ENCODE results near the gene CRELD2.

CRELD2 gene

DNA sequence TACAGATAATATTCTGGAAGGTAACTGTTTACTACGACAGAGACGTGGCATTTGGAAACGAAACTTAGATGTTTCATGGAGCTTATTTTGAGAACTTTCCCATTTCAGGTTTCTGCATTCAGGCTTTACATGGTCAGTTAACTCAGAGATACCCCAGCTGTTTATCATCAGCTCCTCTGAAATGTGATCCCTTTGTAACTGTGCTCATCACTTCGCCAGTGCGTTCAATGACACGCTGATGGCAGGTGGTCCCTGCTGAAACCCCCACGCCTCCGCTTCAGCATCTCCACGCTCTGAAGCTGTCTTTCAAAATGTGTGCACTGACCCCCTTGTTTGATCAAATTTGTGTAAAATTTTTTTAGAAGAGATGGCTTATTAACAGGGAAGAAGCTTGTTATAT, 30.7 kb upstream of the CRELD2 start:
- DNase-seq, result no peak

DNA sequence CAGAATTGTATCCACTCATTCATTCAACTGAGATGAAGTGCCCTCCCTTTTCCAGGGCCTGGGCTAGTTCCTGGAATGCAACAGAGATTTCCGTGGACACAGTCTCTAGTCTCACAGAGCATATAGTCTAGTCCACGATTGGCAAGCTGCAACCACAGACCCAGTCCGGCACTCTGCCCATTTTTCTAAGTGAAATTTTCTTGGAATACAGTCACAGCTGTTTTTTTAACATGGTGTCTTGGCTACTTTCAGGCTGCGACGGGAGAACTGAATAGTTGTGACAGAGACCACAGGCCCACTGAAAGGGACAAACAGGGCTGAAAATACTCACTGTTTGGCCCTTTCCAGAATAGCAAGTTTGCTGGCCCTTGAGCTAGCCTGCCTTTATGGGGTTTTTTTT, 29.4 kb upstream of the CRELD2 start:
- no peak for DNase-seq

DNA sequence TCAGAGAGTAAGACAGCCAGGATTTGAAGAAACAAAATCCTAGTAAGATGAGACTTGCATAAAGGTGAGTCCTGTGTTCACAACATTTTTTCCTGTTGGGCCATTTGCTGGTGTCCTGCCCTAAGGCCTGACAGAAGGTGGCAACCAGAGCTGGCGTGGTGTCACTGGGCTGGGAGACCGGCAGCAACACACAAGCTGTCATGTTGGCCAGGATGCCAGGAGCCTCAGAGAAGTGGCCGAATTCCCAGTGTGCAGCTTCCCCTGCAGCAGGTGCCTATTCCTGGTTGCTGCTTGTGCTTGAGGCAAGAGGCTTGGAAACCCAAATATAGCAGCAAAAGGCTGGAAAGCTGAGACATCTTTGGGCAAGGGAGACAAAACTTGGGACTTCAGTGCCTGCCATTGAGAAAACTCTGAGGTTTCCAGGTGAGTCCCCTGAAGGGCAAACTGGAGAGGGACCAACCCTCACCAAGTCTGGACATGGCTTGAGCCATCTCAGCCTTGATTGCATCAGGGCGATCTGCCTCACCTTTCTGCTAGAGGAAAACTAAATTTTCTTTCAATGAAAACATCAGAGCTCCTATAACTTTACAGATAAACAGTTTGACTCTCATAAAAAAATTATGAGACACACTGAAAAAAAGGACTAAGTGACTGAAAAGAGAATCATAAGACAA, 26.1 kb upstream of the CRELD2 start:
- DNase-seq, result no peak

DNA sequence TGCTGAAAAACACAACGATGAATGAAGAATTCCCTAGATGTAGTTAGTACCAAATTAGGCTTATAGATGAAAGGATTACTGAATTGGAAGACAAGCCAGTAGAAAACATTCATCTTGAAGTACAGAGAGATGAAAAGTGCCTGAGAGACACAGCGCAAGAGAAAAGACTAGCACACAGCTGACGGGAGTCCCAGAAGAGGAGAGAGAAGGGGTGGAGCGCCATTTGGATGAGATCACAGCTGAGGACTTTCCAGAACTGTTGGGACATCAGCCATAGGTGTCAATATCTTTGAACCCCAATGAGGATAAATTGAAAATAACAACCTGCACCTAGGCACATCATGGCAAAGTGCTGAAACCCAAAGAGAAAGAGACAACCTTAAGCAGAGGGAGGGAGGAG, 25.4 kb upstream of the CRELD2 start:
- no peak for DNase-seq

DNA sequence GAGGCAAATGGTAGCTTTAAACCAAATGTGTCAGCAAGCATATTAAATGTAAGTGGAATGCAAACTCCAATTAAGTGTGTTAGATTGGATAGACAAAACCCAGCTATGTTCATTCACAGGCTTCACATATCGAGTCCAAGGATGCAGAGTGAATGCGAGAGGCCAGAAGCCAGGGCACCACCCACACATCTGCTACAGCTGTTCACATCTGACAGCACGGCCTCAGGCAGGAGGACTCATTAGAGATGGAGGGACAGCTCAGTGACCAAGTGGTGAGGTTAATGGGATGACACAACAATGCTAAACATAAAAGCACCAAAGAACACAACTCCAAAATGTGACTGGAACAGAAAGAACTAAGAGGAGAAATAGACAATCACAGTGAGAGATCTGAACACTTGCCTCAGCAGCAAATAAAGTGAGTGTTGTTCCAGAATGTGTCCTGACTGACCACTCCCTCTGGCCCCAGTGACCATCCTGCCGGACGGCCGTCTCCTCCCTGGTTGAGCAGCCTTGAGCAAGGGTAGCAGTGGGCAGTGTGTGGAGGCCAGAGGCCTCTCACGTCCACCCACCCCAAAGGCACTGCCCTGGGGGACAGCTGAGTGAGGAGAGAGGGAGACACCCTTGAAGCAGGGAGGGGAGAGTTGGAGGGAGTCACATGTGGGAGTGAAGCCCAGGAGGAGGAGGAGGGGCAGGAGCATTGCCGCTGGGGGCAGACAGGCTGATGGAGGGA, 23.9 kb upstream of the CRELD2 start:
- DNase-seq, result no peak

DNA sequence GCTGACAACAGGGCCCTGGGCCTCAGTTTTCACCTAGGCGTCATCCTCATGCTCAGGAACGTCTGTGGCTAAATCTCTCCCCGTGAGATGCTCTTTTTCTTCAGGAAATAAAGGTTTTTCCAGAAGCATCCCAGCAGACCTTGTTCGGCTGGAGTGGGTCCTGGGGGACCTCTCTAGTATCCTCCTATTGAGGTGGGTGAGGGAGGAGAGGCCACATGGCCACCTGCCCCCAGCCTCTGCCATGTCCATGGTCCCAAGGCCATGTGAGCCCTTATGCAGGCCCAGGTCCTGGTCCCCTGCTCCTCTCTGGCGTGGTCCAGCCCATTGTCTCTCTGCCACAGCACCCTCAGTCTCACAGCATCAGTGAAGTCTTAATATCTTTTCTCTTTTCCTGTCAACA, 22.2 kb upstream of the CRELD2 start:
- DNase-seq, result no peak

DNA sequence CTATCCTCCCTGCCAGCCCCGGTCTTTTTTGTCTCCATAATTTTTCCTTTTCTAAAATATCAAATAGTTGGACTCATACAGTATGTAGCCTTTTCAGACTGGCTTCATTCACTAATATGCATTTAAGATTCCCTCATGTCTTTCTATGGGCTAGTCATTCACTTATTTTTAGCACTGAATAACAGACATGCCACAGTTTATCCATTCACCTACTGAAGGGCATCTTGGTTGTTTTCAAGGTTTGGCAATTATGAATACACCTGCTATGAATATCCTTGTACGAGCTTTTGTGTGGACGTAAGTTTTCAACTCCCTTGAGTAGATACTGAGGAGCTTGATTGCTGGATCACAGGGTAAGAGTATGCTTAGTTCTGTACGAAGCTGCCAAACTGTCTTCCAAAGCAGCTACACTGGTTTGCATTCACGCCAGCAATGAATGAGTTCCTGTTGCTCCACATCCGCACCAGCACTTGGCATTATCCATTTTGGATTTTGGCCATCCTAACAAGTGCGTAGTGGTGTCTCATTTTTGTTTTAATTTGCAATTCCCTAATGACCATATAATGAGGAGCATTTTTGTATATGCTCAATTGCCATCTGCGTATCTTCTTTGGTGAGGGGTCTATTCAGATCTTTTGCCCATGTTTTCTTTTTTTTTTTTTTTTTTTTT, 21.3 kb upstream of the CRELD2 start:
- no peak for DNase-seq

DNA sequence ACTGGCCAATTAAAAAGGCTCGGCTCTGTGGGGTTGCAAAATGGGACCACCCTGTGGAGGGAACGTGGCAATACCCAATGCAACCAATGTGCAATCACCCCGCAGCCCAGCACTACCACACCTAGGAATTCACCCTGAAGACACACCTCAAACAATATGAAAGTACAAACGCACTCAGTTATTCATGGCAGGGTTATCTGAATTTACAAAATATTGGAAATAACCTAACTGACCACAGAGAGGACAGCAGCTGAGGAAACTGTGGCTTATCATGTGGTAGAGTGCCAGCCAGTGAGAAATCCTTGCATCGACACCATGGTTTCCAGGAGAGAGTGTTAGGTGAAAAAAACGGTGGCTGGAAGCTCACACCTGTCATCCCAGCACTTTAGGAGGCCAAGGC, 18.9 kb upstream of the CRELD2 start:
- no peak for DNase-seq

DNA sequence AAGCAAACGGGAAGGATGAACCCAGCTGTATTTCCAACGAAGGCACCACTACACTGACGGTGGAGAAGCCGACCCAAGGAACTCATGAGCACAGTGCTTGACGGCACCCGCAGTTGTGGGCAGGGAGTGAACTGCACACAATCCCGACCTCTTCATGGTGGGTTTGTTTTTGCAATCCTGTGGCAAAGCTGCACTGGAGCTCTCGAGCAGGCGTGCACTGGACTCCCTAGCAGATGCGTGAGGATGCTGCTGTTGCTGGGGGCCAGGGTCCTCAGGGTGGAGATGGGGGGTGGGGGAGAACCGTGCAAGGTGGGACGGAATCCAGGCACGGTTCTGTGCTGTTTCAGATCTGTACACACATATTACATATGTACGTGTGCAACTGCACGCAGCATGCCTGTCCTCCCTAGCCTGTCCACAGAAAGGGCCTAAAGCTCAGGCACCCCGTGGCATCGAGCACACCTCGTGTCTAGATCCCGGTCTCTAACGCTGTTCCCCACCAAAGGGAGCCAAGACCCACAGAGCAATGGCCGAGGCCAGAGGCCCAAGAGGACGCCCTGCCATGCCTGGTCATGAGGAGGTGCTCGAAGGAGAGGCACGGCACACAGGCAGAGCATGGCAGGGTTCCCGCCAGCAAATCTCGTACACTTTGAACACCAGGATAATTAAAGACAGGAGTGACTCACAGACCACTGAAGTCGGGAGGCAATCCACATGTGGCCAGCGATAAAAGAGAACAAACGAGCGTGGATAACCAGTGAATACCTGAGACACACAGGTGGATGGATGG, 17.8 kb upstream of the CRELD2 start:
- DNase-seq, result no peak

DNA sequence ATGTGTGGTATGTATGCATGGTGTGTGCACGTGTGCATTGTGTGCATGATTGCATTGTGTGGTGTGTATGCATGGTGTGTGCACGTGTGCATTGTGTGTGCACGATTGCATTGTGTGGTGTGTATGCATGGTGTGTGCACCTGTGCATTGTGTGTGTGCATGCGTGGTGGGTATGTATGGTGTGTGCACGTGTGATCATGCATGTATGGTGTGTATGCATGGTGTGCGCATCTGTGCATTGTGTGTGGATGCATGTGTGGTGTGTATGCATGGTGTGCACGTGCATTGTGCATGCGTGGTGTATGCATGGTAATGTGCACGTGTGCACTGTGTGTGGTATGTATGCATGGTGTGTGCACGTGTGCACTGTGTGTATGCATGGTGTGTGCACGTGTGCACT, 17.0 kb upstream of the CRELD2 start:
- no peak for DNase-seq

DNA sequence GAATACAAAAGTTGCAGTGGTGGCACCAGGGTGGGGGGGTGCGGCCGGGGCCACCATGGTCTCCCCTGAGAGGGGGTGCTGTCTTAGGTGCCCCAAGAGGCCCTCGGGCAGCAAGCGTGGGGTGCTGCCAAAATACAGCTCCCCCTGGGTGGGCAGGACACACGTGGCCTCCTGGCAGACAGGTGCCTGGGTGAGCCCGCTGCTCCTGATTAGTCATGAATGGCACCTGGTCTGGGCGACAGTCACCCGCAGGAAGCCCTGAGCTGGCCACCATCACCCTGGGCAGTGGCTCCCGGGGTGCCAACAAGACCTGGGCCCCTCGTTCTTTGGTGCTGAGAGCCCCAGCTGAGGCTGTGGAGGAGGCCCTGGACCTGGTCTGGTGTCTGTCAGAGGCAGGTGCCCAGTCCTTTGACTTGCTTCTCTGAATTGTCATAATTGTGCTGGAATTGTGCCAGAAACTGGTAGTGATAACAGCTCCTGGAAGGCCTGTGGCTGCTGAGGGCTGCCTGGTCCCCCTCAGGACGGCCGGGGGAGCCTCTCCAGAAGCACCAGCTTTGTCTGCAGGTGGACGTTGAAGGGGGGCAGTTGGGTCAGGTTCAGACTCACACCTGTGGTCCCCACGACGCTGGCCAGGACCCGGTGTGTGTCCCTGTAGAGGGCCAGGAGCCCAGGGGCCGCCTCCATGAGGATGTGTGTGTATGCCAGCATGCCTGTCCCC, 15.0 kb upstream of the CRELD2 start:
- peak; percentile 78 for DNase-seq

DNA sequence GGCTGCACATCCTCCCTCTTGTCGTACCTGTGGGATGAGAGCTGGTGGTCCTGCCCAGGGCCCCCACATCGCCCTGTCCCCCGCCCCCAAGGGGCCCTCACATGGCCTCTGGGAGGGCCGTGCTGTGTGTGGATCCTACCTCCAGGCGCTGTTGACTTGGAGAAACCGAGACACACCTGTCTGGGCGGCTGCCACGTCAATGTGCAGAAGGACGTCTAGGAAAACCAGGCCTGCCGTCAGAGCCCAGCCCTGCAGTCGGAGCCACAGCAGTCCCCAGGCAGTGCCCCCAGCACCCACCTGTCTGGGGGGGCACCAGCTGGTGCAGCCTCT, 14.4 kb upstream of the CRELD2 start:
- DNase-seq, result no peak

DNA sequence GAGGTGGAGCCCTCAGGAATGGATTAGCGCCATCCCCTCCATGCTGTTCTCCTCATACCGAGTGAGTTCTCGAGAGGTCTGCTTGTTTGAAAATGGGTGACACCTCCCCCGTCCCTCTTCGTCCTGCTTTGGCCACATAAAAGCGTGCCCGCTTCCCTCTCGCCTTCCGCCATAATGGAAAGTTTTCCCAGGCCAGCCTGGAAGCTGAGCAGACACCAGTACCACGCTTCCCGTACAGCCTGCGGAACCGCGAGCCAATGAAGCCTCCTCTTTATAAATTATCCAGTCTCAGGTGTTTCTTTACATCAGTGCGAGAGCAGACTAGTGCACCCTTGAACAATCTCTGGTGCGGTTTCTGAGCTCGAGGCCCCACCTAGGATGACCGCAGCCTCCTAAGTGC, 13.0 kb upstream of the CRELD2 start:
- DNase-seq, result no peak

DNA sequence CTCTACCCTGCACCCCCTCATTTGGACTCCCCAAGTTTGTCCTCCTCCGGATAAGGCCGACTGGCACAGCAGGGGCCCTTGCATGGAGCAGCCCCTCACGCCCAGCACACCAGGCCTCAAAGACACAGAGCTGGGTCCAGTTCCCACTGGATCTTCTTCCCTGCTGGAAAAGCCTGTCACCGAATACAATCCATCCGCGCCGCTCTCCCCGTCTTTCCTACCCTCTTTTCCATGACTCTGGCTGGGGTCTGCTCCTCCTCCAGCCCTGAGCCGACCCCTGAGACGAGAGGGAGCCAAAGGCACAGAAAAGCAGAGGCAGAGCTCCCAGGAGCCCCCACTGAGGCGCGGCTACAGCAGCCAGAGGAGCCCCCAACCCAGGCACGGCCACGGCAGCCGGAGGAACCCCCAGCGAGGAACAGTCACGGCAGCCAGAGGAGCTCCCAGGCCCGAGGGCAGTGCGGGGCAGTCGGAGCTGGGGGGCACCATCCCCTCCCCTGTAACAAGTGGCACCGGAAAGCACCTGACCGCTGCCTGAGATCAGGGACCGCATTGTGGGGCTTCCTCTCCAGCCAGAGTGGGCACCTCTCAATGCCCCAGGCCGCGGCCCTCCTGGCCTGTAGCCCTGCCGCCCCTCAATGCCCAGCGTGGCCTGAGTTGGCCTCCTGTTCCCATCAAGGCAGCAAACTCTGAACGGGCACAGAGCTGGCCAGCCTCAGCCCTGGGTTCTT, 12.2 kb upstream of the CRELD2 start:
- no peak for DNase-seq

DNA sequence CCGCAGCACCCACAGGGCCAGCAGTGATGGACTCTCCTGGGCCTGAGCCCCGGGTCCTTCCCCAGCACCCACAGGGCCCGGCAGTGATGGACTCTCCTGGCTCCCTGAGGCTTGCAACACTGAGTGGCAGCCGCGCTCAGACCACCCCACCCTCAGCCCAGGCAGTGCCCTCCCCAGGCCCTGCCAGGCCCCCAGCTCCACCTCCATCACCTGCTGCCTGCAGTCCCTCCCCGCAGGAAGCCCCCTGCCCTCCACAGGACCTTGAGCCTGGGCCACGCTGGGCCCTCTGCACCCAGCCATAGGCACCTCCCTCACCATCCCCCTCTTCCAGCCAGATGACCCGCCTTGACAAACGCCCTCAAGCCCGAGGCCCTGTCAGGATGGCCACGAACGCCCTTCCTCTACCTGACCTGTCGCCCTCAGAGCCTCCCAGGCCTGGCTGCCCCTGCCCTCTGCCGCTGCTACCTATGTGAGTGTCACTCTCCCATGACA, 11.6 kb upstream of the CRELD2 start:
- no peak for DNase-seq

DNA sequence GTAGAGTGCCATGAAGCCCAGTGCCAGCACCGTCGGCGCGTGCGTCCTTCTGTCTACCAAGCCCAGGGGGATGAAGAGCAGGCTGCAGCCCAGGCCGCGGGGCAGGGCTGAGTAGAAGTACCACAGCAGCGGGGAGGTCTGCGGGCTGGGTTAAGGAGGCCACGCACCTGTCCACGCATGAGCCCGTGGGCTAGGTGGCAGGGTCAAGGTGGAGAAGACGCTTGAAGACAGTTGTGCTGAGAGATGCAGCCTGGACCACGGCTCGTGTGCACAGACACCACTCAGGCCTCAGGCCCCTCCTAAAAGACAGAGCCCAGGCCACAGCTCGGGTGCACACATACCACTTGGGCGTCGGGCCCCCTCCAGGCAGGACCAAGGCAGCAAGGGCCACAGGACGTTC, 10.6 kb upstream of the CRELD2 start:
- no peak for DNase-seq

DNA sequence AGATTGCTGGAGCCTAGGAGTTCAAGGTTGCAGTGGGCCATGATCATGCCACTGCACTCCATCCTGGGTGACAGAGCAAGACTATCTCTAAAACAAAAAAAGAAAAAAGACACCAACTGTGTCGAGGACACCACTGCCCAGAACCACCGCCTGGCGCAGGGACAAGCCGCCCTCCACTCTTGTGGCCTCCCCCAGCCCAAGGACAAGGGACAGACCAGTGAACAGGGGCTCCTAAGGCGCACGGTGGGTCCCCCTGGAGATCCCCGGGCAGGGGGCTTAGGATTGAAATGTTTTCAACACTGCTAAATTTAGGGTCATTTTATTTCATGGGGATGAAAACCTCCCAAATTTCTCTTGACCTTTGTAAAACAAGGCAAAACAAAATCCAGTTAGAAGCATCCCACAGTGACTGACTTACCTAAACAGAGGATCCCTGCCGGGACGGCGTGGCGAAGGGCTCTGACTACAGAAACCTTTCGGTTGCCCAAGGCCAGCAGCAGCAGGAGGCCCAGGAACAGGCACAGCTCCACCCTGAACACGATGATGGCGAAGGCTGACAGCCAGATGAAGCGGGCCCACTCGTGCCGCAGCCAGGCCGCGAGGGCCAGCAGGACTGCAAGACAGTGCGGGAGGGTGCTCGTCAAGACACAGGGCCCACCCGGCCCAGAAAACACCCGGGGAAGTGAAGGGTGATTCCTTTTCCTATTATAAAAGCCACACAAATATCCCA, 8.8 kb upstream of the CRELD2 start:
- DNase-seq, result no peak

DNA sequence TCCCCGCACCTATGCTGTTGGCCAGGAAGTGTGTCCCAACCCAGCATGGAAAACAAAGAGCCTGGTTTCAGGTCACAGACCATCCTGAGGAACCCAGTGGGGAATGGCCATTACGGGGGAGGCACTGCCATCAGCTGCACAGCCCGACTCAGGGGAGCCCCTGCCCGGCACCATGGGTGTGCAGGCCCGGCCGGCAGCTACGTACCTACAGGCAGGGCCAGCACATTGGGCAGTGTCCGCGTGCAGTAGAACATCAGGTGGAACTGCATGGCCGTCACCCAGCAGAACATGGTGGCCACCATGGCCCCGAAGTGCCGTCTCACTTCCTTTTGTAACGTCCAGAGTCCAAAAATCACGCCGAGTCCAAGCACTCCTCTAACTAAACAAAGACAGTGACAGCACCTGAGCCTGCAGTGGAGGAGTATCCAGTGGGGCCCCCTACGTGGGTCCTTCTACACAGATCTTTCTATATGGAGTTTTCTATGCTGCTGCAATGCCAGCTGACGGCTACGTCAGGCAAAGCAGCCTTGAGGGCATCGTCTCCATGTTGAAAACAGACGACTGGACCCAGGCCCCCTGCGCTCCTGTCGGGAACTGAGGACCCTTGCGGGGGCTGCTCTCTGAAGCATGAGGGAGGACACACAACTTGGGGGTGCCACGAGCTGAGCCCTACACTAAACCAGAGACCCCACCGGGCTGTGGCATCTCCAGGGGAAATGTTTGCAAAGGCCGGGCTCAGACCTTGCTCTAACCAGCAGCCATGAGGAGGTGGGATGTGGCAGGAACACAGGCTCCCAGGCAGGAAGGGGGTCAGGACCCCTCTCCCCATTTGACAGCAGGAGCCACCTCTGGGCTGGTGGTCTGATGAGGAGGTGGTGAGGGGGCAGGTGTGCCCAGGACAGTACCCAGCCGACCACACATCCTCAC, 7.9 kb upstream of the CRELD2 start:
- DNase-seq, result no peak

DNA sequence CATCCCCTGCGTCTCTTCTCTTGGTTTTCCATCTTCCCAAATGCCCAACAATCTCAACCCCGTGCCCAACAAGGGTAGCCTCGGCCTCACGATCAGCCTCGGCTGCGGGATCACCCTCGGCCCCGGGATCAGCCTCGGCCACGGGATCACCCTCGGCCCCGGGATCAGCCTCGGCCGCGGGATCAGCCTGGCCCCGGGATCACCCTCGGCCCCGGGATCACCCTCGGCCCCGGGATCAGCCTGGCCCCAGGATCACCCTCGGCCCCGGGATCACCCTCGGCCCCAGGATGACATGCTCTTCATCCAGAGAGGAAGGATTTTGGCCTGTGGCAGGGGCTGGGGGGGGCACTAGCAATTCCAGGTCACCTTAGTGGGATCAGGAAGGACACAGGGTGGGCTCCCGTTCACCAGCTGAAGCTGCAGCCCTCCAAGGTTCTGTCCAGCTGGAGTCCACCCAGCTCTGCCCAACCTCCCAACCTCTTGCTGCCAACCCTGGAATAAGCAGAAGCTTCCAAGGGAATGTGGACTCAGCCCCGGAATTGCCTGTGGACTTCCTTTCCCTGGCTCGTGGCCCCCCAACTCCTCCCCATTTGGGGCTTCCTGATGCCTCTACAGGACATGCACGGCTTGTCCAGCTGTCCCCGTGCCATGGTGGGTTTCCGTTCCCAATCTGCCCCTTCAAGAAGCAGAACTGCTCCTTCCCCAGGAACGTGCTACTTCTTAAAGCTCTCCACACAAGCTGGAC, 6.4 kb upstream of the CRELD2 start:
- no peak for DNase-seq

DNA sequence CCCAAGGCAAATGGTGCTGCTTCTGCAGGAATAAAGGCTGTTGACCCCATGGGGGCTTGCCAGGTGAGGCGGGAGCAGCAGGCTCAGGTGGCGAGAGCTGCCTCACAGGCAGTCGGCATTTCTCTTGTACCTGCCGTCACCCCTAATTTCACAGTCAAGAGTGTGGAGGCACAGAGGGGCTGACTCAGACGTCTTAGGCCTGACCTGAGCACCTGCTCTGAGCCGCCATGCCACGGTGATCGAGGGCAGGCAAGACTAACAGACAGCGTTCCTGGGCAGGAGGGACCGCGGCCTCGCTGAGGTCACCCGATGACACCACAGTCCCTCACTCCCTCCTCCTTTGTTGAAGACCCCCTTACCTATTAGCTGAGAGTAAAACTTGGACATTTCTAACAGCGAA, 5.4 kb upstream of the CRELD2 start:
- no peak for DNase-seq

All from hematopoietic multipotent progenitor cell treated with erythropoietin and hydrocortisone succinate and interleukin-3 and kit ligand, for 8 days (in vitro differentiated cells).